Activated T-cell treated with anti-CD3 and anti-CD28 coated beads for 1 hour (primary cell): Measurements from ENCODE around the gene DOP1A.

Experiments used
- DNase-seq: peaks from one replicate; pipeline ENCODE4 v3.0.0-alpha.2; 2020; ENCODE audit warnings: low read depth

DOP1A gene, protein sequence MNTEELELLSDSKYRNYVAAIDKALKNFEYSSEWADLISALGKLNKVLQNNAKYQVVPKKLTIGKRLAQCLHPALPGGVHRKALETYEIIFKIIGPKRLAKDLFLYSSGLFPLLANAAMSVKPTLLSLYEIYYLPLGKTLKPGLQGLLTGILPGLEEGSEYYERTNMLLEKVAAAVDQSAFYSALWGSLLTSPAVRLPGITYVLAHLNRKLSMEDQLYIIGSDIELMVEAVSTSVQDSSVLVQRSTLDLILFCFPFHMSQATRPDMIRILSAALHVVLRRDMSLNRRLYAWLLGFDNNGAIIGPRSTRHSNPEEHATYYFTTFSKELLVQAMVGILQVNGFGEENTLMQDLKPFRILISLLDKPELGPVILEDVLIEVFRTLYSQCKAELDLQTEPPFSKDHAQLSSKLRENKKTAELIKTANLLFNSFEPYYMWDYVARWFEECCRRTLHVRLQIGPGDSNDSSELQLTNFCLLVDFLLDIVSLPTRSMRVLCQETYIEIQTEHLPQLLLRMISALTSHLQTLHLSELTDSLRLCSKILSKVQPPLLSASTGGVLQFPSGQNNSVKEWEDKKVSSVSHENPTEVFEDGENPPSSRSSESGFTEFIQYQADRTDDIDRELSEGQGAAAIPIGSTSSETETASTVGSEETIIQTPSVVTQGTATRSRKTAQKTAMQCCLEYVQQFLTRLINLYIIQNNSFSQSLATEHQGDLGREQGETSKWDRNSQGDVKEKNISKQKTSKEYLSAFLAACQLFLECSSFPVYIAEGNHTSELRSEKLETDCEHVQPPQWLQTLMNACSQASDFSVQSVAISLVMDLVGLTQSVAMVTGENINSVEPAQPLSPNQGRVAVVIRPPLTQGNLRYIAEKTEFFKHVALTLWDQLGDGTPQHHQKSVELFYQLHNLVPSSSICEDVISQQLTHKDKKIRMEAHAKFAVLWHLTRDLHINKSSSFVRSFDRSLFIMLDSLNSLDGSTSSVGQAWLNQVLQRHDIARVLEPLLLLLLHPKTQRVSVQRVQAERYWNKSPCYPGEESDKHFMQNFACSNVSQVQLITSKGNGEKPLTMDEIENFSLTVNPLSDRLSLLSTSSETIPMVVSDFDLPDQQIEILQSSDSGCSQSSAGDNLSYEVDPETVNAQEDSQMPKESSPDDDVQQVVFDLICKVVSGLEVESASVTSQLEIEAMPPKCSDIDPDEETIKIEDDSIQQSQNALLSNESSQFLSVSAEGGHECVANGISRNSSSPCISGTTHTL (N-terminal part only)

DNA sequence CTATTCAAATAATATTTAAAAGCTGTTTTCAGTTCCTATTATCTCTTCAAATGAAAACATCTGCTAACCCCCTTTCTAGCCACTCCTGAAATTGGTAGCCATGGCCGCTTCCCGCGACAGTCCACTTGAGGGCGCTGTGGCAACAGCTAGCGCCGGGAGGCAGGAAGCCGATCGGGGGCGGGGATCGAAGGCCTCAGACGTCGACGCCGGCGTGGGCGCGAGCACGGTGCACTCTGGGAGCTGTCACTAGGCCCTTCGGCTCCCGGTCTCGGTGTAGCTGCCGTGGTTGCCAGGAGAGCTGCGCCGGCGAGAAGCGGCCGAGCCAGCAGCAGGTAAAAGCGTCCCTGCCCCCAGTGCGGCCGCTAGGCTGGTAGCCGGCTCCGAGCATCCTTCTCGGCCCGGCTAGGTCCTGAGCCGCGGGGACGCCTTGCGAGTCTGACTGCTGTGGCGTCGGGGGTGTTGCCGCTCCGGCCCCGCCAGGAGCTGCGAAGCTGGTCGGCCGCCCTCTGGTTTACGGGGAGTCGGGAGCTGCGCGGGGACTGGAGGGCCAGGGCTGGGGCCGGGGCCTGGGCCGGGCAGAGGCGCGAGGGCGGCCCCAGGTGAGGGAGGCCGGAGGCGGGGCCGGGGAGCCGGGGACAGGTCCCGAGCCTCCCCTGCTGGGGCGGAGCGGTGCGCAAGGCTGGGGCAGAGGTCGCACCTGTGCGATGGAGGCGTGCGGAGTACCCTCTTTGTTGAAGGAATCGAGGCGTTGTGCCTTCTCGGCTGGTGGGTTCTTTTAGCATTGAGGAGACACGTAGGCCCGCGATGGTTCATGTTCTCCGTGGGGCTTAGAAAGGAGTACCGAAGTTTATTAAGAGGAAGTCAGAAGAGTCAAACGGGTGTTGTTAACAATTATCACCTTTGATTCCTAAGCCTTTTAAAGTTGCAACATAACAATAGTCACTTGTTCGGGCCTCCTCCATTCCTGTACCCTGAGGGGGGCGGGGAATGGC is at the start of gene DOP1A:
Gene DOP1A (plus strand): TSS at position 224 of the 992 bp plus-strand sequence. CDS start 29,307 bp downstream, outside the sequence.
- DNase-seq = peak; percentile 96

DNA sequence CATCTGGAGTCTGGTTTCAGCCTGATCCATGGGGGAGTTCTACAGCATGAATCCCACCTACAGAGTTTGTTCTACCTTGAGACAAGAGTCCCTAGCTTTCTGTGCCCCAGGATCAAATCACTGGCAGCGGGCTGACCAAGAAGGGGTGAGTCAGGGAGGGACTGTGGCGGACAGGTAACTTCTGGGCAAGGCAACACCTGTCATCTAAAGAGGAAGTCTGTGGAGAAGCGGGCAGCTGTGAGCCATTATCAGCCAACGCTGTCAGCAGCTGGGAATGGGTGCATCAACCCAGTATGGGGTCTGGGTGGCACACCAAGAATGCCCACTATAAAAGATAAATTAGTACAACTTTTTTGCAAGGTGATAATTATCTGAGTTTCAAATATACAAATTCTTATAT is 47.7 kb upstream of the DOP1A start:
- no peak for DNase-seq

DNA sequence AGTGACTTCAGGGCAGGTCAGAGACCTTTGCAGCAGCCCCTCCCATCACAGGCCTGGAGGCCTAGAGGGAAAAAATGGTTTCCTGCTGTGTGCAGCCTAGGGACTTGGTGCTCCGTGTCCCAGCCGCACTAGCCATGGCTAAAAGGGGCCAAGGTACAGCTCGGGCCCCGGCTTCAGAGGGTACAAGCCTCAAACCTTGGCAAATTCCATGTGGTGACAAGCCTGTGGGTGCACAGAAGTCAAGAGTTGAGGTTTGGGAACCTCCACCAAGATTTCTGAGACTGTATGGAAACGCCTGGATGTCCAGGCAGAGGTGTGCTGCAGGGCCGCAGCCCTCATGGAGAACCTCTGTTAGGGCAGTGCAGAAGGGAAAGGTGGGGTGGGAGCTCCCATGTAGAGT is 35.8 kb upstream of the DOP1A start:
- no peak for DNase-seq

DNA sequence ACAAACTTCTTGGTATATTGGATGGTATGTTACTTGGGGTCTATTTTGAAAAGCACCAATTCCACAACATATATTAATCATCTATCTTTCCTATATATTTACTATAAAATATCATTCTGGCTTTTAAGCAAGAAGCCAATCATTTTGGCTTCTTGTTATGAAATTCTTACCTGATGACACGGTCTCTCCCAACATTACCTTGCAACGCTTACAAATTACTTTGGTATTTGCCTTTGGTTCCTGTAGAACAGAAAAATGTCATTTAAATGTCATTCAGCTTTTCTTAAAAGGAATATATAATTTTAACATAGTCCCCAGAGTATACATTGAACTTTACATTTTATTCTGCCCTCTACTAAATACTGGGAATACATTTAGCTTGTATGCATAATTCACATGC is 29.2 kb upstream of the DOP1A start:
- no peak for DNase-seq

DNA sequence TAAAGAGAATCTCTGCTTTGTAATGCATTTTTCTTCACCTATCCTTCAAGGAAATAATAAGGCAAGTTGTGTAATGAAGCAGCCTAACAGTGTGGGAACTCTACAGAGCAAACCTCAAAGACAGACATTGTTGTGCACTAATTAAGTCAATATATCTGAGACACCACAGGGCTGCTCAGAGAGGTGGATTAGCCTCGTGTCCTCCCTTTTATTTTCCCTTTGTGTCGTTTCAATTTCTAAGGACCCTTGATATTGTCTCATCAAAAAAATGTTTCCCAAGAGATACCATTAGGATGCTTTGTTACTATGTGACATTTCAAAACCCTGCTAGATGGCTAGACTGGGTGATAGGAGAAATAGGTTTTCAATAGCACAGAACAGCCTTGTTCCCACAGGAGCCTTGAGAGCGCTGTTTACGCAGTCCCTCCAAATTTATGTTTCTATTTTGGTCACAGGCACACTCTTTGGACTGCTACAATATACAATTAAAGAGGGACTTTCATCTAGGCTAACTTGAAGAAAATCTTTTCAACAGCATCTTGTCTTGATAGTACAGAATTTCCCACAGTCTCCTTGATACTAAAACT is 24.9 kb upstream of the DOP1A start:
- no peak for DNase-seq

DNA sequence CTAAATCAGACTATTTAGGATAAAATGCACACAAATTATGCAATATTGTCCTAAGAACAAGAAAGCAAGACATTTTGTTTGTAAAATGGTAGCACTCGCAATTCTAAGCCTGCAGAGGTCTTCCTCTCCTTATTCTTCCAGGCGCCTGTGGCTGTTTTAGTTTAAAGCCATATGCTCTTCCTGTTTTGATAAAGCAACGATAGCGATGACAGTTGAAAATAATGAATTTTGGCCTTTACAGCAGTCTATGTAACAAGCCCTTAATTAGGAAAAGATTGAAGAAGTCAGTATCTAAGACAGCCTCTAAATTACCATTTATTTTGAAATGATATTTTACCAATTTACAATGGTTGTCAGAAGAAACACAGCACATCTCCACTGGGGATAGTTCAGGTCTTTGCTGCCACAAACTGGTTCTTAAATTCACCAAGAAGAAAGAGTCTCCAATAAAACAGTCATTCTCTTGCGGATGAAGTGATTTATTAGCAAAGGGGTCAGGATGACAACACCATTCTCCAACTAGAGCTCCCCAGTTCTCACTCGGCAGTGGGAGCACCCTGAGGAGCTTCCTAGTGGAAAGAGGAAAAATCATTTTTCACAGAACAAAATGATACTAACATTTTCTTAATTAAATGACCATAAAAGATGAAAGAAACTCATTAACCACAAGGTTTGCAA is 23.2 kb upstream of the DOP1A start:
- no peak for DNase-seq

DNA sequence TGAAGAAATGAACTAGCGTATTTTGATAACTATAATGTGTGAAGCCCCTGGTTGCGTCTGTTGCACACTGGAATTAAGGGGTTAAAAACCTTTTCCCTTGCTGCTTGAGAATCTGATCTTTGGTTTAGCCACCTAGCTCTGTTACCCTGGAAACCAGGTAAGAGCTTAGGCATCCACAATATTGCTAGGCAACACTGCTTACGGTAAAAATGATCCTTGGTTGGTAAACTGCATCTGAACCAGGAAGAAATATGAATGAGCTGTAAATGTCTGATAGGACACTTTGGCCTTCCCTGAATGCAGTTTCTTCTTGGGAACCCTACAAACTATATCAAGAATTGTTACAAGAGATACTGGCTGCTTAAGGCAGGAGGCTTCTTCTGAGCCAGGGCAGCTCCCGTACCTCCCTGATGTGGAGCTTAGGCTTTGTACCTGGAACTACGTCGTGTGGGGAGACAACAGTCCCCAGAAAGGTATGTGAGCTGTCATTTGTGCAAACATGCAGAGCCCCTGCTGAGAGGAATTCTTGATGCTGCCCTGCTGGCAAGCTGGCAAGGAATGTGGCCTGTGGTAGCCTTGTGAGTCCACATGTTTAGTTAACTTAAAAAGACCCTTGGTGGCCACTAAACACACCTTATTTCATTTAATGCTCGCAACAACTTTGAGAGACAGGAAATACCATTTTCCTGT is 20.3 kb upstream of the DOP1A start:
- no peak for DNase-seq

DNA sequence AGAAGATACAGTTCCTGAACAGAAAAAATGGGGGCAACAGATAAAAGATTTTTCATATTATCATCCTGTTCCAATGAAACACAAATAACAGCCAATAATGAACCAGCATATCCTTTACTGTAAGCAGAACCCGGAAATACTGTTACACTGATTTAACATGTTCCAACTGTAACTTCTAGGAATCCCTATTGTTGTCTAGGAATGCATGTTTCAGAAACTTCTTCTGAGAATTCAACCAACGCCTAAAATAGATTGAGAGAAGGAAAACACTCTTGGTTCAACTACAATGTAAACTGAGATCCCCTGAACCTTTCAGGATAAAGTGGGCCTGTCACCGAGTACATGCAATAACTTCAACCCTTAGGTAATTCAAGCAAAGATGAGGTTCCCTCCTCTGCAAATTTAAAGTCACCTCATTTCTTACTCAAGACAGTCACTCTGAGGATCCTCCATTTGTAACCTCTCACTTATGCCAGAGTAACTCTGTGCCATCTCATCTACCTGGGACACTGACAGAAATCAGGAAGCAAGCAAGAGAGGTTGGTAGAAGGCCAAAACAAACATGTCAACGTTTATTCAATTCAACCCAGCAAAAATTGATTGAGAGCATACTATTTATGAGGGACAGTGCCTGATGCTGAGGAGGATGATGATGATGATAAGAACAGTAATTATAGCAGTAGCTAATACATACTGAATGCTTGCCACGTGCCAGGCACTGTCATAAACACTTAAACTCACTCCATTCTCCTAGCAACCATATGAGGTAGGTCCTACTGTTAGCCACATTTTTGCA is 15.9 kb upstream of the DOP1A start:
- DNase-seq = no peak

DNA sequence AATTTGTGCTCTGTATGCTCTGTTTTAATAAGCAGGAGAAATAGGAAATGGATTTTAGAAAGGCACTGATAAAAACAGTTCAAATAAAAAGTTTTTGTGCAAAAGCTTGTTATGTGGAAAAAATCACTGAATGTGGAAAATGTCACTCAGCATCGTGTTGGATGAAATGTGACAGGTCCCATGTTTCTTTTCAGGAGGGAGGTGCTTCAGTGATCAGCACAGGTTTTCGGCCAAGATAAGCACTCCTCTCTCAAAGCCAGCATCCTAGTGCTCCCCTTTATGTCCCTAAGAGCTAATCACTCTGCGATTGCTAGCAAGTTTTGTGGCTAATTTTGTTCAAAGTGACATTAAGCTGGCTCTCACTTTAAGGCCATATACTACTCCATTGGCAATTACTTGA is 13.8 kb upstream of the DOP1A start:
- DNase-seq = no peak

DNA sequence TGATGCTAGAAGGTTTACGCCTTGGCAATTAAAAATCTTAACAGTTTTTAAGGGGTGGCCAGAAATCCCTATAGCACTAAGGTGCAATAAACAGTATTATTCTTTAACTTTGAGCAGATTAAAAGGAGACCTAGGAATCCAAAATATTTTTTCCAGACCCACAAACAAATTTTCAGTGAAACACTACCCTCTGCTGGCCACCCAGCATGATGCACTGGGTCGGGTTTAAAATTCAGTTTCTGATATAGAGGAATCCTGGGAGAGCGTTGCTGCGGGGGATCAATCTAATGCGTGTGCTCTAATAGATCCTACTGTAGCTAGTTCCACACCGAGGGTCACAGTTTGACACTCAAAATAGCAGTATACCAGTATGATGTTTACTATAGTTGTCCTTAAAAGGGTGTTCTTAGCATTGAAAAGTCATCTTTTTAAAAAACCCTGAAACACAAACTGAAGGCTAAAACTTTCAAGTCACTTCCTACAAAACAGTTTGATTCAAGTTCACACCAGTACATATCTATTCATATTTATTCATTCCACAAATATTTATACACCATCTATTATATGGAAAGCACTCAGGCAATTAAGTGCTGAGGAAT is 12.0 kb upstream of the DOP1A start:
- no peak for DNase-seq

DNA sequence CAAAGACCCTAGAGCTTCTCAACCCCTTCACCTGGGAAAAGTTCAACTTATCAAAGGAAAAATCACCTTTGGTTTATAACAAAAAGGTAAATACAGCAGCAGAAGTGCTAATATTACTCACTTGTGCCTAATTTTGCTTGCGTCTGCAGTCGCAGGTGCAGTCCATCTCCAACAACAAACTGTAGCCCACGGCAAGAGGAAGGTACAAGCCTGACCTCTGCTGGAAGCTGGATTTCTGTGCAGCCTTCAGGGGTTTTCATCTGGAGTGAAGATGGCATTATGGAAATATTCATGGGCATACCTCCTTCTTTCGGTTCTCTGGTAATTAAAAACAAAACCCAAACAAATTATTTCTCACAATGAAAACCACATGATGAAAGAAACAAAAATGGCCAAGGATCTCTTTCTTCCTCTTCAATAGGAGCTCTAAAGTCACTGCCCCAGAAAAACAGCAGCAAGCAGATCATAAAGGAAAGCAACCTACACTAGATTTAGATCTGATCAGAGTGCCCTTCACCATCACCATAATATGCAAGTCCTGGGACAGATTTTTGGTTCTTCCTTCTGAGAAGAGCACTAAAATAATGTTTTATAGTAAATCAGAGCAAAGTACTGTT is 9.7 kb upstream of the DOP1A start:
- no peak for DNase-seq

DNA sequence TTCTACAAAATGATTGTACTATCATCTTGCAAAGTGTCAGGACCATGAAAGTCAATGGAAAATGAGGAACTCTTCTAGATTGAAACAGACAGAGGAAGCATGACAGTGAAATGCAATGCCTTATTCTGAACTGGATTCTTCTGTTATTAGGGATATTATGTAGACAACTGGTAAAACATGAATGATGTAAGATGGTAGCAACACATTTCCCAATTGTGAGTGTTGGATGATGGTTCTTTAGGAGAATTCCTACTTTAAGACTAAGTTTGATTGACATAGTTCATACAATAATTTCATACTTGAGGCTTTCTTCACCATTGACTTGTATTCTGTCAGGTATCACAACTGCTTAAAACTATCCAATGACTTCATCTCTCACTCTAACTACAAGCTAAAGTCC is 6.3 kb upstream of the DOP1A start:
- DNase-seq = no peak

DNA sequence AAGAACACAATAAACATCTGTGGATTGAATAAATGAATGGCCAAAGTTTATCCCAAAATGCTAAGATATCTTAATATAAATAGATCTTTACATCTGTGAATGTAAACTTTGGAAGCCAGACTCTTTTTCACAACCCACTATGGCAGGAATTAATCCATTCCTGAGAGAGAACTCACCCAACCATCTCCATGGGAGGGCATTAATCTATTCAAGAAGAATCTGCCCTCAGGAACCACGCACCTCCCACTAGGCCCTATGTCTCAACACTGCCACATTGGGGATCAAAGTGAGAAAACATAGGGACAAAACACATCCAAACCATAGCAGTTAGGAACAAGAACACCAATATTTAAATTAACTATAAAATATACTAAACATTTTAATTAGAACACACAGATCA is 5.2 kb upstream of the DOP1A start:
- no peak for DNase-seq

DNA sequence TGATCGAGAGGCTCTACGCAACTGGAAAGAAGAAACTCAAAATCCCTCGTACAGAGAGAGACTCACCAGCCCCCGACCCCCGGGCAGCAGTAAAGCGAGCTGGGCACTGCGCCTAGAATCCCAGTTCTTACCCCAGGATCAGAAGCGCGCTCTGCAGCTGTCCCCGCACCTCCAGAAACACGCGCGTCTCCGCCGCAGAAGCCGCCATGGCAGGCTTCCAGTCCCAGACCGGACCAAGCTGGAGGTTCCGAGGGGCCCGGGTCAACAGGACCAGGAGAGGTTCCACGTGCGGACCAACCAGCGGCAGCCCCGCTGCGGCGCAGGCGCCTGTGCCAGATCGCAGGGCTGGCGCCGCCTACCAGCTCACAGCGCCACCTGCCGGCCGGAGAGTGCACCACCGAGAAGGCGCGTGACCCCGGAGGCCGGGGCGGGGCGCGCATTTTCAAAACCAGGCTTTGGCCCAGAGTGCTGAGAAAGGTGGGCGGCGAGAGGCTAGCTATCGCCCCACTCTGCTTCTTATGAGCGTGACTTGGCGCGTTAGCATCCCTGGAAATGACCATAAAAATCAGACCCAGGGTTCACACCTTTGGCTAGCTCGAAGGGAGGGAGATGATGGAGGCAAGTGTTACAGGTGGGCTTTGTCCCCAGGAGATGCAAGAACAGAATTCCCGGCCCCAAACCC is 1.8 kb upstream of the DOP1A start, which contains the start of gene UBE3D:
Gene UBE3D (minus strand): TSS at position 331 of the 682 bp plus-strand sequence. CDS start 123 bp downstream, at position 208.
- peak; percentile 95 for DNase-seq

DNA sequence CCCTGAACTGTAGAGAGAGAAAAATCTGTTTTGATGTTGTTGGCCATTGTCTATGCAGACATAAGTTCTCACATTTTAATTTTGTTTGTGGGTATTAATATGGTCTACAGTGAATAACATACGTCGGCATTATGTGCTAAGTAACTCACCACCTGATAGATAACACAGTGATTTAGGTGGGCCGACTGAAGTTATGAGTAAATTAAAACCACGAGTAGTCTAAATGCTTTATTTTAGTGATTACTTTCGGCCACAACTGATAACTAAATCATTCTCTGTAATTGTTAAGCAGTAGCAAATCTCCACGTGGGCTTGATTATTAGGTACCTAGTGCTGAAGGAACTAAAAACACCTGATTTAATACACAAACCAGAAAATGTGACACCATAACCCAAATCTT is 1.1 kb downstream of the DOP1A start:
- no peak for DNase-seq

DNA sequence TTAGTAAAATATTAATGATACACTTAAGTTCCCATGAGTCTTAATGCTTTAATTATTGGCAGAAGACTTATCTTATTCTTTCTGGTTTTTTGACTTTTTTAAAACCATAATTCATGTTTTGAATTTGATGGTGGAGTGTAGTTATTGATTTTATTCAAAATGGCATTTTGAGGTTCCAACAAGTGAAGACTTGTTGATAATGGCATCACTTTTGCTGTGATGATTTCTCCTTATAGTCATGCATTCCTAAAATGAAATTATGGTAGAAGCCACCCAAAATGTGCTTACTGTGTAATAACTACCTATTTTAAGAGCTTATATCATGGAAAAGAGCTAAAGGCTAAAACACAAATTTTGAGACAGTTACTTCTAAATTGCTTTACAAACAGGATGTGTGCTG is 2.2 kb downstream of the DOP1A start:
- no peak for DNase-seq

DNA sequence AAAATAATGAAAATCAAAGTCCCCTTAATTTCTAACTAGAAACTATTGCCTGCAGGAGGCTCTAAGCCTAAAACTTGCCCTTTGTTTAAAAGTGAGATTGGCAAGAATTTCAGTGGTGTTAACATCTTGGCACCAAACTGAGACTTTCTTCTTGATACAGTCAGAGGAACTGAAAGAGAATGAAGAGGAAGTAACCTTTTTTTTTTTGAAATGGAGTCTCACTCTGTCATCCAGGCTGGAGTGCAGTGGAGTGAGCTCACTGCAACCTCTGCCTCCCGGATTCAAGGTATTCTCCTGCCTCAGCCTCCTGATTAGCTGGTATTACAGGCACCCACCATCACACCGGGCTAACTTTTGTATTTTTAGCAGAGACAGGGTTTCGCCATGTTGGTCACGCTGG is 3.6 kb downstream of the DOP1A start:
- no peak for DNase-seq
